Endothelial cell (in vitro differentiated cells): ENCODE results near the gene OSBPL2. TPM values are rescaled to one million over a fixed set of nuclear protein-coding genes. Genes with fewer than 3 reads are reported as not detected.

Source experiments
- DNase-seq: peaks from one replicate; pipeline ENCODE4 v3.0.0; 2021; ENCODE audit warnings: low spot score
- H3K27ac Mint-ChIP-seq: one replicate; pipeline ENCODE4 v1.8.0; 2021; ENCODE audit warnings: mixed read lengths, inconsistent platforms; ENCODE audit not compliant: unreplicated experiment
- H3K27me3 Mint-ChIP-seq: one replicate; pipeline ENCODE4 v1.8.0; 2021; ENCODE audit warnings: mild to moderate bottlenecking, moderate library complexity, mixed read lengths, inconsistent platforms; ENCODE audit not compliant: unreplicated experiment
- H3K36me3 Mint-ChIP-seq: one replicate; pipeline ENCODE4 v1.8.0; 2021; ENCODE audit warnings: mild to moderate bottlenecking, low read depth, mixed read lengths, inconsistent platforms; ENCODE audit not compliant: unreplicated experiment
- H3K4me1 Mint-ChIP-seq: one replicate; pipeline ENCODE4 v1.8.0; 2021; ENCODE audit warnings: mild to moderate bottlenecking, mixed read lengths, inconsistent platforms; ENCODE audit not compliant: unreplicated experiment
- H3K4me3 Mint-ChIP-seq: one replicate; pipeline ENCODE4 v1.8.0; 2021; ENCODE audit warnings: mild to moderate bottlenecking, mixed read lengths, inconsistent platforms; ENCODE audit not compliant: unreplicated experiment
- H3K9me3 Mint-ChIP-seq: one replicate; pipeline ENCODE4 v1.8.0; 2021; ENCODE audit warnings: mixed read lengths, inconsistent platforms; ENCODE audit not compliant: unreplicated experiment
- total RNA-seq: library from RNA; stranded (reverse); fragmentation: NEBNext Ultra II Directional; extraction: Animal tissue kit (Norgen Biotek cat#: 25700); gene quantifications from one replicate; pipeline ENCODE4 v1.2.1, GENCODE V29; 2021; ENCODE audit not compliant: unreplicated experiment
- TF ChIP-seq, protein P1 (sequence below): fragments of 200-600 bp; sonication (generic); IDR thresholded peaks from one replicate; pipeline ENCODE4 v1.5.0; 2021; ENCODE audit warnings: antibody characterized with exemption; ENCODE audit not compliant: unreplicated experiment

Gene OSBPL2
- total RNA-seq, 1 donor from 2014 or later: 39.5 TPM

DNA sequence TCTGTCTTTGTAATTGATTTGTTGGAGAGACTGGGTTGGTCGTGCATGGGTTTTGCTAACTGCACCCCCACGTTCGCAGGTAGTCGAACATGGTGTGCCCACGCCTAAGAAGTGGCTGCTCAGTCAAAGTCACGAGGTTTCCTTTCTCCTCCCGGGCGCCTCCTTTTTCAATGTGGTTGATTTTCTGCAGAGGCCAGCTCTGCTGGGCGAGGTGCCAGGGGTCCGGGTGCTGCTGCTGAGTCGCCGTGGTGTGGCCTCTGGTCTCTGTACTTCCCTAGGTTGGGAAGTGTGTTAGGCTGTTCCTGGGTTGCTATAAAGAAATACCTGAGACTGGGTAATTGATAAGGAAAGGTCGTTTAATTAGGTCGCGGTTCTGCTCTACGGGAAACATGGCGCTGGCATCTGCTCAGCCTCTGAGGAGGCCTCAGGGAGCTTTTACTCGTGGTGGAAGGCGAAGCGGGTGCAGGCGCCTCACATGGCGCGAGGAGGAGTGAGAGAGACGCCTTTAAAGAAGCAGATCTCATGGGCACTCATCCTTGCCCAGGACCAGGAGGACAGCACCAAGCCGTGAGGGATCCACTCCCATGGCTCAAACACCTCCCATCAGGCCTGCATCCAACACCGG, 14.1 kb downstream of the OSBPL2 start:
- DNase-seq: no peak
- TF ChIP-seq, protein P1, sequence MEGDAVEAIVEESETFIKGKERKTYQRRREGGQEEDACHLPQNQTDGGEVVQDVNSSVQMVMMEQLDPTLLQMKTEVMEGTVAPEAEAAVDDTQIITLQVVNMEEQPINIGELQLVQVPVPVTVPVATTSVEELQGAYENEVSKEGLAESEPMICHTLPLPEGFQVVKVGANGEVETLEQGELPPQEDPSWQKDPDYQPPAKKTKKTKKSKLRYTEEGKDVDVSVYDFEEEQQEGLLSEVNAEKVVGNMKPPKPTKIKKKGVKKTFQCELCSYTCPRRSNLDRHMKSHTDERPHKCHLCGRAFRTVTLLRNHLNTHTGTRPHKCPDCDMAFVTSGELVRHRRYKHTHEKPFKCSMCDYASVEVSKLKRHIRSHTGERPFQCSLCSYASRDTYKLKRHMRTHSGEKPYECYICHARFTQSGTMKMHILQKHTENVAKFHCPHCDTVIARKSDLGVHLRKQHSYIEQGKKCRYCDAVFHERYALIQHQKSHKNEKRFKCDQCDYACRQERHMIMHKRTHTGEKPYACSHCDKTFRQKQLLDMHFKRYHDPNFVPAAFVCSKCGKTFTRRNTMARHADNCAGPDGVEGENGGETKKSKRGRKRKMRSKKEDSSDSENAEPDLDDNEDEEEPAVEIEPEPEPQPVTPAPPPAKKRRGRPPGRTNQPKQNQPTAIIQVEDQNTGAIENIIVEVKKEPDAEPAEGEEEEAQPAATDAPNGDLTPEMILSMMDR: no peak
- H3K4me1 Mint-ChIP-seq: no peaks in the 10 kb centered on the region
- H3K4me3 Mint-ChIP-seq: no peak overlapping the region
- no peaks in the 10 kb centered on the region for H3K27me3 Mint-ChIP-seq
- peaks cover 8% of the 10 kb centered on the region for H3K36me3 Mint-ChIP-seq
- H3K9me3 Mint-ChIP-seq: no peaks in the 10 kb centered on the region
- H3K27ac Mint-ChIP-seq: no peak overlapping the region

- TF ChIP-seq, protein P1: no peak
- no peak overlapping the region for H3K27ac Mint-ChIP-seq
- peaks cover 9% of the 10 kb centered on the region for H3K36me3 Mint-ChIP-seq
- no peaks in the 10 kb centered on the region for H3K27me3 Mint-ChIP-seq
- DNase-seq: no peak
- H3K9me3 Mint-ChIP-seq: no peaks in the 10 kb centered on the region
- H3K4me3 Mint-ChIP-seq: no peak overlapping the region
- no peaks in the 10 kb centered on the region for H3K4me1 Mint-ChIP-seq
Observed at GRCh38 chr20:62253398-62253797, 15.1 kb downstream of the OSBPL2 start.

GRCh38 chr20:62254021-62254724, 15.9 kb downstream of the OSBPL2 start:
- TF ChIP-seq, protein P1: no peak
- Mint-ChIP-seq H3K27ac (no peak overlapping the region), H3K36me3 (peaks cover 9% of the 10 kb centered on the region), H3K4me1 (no peaks in the 10 kb centered on the region), H3K27me3 (no peaks in the 10 kb centered on the region), H3K9me3 (no peaks in the 10 kb centered on the region), H3K4me3 (no peak overlapping the region)
- no peak for DNase-seq

DNA sequence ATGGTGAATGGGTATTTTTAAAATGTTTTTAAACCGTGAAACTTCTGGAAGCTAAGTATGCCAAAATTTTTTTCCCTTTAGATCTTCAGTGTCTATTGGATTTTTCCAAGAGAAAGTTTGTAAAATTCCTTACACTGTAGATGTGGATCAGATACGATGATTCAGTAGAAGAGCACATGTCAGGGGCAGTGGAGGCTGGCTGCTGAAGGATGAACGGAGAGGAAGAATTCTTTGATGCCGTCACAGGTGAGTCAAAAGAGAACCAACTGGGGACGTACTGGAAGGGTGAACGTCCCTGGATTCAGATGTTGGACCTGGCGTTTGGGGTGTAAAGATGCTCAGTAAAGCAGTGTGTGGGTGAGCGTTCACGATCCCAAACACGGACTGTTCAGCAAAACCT, 17.7 kb downstream of the OSBPL2 start:
- Mint-ChIP-seq H3K4me3 (no peak overlapping the region), H3K36me3 (peaks cover 17% of the 10 kb centered on the region), H3K27me3 (no peaks in the 10 kb centered on the region), H3K27ac (no peak overlapping the region), H3K9me3 (no peaks in the 10 kb centered on the region), H3K4me1 (no peaks in the 10 kb centered on the region)
- DNase-seq: no peak
- TF ChIP-seq, protein P1: no peak
